Skeletal muscle cell (primary cell): ENCODE data around the gene TMEM123.
A peak's percentile ranks its signal among the peaks of the same experiment; 100 is the strongest.

Source experiments
- DNase-seq: peaks from one replicate; pipeline ENCODE4 v3.0.0-alpha.2; 2010; ENCODE audit warnings: low read depth
- H3K4me3 ChIP-seq: 2 replicates; pipeline ENCODE4 v1.5.1; 2011; ENCODE audit warnings: low read depth, mild to moderate bottlenecking, control low read depth, low read length, moderate library complexity

Gene TMEM123, protein sequence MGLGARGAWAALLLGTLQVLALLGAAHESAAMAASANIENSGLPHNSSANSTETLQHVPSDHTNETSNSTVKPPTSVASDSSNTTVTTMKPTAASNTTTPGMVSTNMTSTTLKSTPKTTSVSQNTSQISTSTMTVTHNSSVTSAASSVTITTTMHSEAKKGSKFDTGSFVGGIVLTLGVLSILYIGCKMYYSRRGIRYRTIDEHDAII

DNA sequence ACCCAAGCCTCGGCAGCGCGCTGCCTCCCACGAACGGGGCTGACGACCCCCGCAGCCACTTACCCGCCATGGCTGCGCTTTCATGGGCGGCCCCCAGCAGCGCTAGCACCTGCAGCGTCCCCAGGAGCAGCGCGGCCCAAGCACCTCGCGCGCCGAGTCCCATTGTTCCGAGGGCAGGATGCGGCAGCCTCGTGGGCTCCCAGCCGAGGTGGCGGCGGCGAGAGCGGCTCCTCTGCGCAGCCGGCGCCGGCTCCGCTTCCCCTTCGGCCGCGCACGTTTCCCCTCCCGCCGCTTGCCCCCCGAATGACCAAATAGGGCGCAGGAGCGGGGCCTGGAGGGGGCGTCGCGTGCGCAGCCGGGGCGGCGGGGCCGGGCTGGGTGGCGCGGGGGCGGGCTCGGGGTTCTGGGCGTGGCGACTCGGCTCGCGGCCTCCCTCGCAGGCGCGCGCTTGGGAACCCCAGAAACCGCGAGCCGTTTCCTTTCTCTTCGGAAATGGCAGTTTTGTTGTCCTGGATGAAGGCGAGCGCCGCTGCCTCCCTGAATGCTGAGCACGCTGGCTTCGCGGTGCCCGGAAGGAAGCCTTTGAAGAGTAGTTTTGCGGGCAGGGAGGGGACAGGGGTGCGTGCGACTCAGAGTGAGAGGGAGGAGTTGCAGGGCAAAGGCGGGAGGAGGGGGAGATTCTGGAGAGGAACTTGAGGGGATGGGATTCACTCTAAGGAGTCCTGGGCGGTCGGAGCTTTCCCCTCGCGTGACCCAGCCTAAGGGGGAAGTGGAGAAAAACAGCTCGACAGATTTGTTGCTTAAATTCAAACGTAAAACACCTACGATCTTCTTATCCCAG is at the start of gene TMEM123:
TMEM123 (minus strand) TSS at position 305 of the 841 bp plus-strand sequence; CDS start at position 163, 142 bp downstream.
- peak; percentile 16 for DNase-seq
- peak within 1 kb of the TSS; percentile 88 for H3K4me3 ChIP-seq

DNA sequence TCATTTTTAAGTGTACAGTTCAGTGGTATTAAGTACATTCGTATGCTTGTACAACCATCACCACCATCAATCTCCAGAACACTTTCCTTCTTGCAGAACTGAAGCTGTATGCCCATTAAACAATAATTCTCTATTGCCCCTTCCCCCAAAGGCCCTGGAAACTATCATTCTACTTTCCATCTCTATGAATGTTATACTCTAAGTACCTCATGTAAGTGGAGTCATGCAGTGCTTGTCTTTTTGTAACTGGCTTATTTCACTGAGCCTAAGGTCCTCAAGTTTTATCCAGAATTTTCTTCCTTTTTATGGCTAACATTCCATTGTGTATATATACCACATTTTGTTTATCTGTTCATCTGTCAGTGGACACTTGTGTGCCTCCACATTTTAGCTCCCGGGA is 48.3 kb upstream of the TMEM123 start:
- H3K4me3 ChIP-seq, result no peak overlapping the region
- DNase-seq, result no peak

DNA sequence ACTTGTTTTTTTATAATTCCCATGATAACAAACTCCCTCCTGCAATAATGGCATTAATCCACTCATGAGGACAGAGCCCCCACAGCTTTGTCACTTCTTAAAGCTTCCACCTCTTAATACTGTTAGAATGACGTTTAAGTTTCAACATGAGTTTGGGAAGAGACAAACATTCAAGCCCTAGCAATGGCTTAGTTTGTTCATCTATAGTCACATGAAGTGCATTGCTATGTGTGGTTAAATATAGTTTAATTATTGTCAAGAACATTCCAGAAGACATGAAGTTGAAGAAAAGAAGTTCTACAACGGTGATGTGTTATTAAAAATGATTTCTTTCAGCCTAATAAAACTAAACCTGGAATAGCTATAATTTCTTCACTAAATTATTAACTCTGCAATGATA is 47.4 kb upstream of the TMEM123 start:
- DNase-seq, result no peak
- no peak overlapping the region for H3K4me3 ChIP-seq

DNA sequence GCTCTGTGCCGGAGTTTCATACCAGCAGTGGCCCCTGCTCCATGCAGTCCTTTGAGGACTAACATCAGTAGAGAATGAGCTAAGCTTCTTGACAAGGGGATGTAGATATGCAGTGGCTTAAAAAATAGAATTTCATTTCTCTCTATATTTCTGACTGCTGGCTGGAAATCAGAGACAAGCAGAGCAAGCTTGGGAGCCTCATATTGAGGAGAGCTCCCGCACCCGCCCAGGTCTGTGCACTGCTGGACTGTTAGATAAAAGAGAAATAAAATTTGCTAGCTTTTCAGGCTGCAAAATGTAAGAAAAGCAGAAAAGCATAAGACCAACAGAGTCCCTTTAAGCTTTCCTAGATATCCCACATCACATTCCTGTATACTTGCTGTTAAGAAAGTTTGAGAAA is 46.6 kb upstream of the TMEM123 start:
- DNase-seq, result no peak
- H3K4me3 ChIP-seq, result no peak overlapping the region

DNA sequence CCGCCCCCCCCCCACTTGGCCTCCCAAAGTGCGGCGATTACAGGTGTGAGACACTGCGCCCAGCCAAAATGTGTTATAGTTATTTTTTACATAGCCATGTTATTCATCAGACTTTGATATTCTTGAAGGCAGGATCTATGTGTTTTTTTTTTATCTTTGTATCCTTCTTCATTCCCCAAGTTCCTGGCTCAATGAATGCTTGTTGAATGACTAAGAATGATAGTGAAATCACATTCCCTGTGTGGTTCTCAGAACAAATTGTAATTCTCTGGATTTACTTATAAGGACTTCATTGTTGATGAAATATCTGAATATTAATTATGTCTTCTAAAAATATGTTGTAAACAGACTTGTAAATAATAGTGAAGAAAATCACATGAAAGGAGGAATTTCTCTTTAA is 44.5 kb upstream of the TMEM123 start:
- no peak for DNase-seq

DNA sequence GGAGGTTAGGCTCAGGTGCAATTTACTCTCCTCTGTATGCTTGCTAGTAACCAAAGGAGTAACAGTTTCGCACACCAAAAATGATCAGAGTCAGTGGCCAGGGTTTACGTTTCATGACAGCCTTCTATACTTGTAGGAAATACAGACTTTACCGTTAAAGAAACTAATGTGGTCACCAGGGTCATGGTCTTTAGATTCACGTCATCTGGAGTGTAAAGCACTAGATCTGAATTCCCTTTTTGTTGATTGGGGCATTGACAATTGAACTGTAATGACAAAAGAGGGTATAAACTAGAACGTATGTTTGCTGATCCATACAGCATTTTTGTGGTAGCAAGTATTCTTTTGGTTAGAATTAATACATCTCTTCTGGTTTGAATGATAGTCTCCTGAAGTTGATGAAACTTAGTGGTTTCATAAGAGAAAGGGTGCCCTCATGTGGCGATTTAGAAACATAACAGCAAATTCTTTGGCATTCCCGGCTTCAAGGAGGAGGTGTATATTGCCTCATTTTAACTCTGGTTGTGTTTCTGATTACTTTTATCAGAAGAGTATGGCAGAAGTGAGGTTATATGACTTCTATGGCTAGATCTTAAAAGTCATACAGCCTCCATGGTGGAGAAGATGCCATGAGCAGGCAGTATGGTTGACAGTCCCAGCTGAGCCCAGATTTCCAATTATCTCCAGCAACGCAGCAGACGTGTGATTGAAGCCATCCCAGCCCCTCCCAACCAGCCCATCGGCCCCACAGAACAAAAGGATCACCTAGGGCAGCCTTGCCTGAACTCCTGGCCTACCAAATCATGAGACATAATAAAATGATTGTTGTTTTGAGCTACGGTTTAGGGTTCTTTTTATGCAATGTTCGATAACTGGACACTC is 42.8 kb upstream of the TMEM123 start:
- peak; percentile 72 for DNase-seq
- no peak overlapping the region for H3K4me3 ChIP-seq

More for the DNA sequence above, 44.5 kb upstream of the TMEM123 start:
- no peak overlapping the region for H3K4me3 ChIP-seq

DNA sequence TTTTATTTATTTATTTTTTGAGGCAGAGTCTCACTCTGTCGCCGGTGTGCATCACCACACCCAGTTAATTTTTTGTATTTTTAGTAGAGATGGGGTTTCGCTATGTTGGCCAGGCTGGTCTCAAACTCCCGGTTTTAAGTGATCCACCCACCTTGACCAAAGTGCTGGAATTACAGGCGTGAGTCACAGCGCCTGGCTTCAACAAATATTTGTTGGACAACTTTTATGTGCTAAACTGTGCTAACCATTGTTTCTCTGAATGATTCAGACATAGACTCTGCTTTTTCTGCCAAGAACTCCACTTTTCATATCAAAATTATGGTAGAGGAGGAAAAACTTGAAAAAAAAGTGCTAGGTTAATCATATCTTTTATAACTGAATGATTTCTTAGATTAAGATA is 41.7 kb upstream of the TMEM123 start:
- peak; percentile 47 for DNase-seq

DNA sequence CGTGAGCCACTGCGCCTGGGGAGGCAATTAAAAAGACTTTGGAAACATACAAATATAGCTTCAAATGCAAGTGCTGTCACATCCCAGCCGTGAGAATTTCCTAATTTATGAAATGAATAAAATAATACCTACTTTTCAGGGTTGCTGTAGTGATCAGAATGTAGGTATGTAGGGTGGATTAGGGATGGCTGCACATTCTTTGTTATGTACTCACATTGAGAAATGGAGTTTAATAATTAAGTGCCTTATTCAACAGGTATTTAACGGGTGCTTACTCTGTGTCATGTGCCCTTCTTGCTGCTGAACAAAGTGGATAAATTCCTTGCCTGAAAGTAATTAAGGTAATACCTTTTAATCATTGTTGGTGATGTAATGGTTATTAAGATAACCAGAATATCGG is 41.0 kb upstream of the TMEM123 start:
- no peak overlapping the region for H3K4me3 ChIP-seq
- DNase-seq, result no peak

More for the DNA sequence above, 41.7 kb upstream of the TMEM123 start:
- H3K4me3 ChIP-seq, result no peak overlapping the region

DNA sequence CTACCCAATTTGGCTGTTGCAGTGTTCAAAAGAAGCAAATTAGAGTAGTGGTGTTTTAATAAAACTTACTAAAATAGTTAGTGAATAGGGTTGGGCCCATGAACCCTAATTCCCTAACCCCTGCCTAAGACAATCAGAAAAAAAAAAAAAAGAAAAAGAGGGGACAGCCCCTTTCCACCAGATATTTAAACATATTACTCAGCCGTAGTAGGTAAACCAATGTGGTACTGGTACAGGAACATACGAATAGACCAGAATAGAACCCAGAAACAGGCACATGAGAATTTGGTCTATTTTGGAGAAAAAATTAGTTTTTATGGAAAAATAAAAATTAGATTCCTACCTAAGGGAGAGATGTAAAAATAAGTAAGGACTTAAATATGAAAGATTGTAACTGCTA is 39.4 kb upstream of the TMEM123 start:
- DNase-seq, result no peak
- no peak overlapping the region for H3K4me3 ChIP-seq

DNA sequence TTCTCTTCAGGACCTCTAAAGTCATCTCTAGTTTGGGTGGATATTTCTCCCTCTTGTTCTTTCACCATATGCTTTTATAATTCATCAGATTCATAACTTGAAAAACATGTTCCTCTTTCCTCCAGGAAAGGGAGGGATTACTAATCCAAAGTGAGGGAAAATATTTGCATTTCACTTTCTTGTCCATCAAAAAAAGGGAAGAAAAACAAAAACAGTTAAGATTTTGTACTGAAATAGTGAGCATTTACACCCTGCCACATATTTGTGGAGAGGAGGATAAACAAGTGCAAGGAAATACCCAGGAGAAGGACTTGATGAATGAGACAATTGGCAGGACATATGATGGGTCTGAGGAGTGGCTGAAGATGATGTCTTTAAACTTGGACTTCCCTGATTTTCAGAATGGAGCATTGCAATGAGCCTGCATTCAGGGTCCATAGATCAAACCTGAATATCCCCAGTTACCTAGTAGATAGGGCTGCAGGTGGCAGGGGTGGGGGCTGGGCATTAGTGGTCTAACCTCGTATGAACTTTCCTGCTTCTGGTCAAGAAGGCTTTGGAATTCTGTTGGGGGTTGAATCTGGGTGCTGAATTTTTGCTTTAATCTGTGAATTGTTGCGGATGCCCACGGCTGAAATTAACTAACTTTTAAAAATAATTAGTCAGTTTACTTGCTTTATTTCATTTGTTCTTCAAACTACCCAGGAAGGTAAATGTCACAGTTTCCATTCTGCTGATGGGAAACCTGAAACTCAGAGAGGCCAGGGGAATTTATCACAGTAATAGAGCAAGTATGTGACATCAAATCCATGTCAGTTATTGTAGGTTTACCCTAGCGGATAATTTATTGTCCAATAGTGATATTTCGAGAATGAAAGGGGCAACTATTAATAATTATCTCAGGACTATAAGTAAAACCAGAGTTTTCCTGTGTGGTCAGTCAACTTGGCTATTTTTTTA is 36.9 kb upstream of the TMEM123 start:
- no peak overlapping the region for H3K4me3 ChIP-seq
- DNase-seq, result no peak

DNA sequence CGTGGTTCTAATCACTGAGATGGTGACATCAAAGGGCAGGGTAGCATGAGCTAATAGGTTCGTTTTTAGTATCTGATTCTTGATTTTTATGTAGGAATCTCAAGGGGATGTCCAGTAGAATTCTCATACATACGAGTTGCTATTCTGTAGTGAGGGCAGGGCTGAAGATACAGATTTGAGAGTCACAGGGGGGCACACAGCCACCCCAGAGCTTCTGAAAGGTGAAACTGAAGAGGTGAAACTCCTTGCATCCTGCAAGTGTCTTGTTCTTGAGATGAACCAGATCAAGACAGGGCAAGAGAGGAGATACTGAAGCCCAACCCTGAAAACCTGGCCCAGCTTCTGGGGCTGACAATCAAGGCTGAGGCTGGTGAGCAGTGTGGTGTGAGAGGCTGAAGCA is 35.6 kb upstream of the TMEM123 start:
- no peak for DNase-seq
- H3K4me3 ChIP-seq, result no peak overlapping the region

DNA sequence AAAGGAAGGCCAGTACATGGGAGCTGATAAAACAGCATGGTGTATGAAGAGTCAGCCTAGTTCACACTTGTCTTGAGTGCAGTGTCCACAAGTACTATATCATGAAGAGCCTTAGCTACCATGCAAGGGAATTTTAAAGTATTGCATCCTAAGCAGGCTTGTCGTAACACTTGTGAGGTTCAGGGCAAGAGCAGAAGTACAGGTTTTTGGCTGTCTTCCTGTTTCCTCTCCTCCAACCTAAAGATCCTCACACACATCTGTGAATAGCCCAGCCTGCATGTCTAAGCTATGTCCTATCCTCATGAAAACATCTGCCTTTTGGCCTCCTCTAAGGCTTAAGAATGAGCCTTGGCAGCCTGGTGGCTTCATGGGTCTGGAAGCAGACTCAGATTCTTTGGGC is 34.6 kb upstream of the TMEM123 start:
- DNase-seq, result no peak
- H3K4me3 ChIP-seq, result no peak overlapping the region

DNA sequence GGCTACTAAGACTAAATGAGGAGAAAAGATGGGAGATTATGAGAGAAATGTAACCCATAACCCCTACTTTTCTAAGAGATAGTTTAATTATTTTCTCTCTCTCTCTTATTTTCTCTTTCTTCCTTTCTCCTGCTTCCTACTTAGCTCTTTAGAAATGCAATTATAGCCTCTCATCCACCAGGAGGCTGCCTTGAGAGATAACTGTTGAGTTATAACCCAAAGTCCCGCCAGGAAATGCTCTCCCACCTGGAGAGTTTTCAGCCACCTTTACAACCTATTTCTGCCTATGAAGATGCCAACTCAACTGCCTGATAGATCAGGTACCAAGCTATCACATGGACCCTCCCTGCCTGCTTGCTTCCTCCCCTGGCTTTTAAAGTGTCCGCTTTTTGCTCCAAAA is 34.0 kb upstream of the TMEM123 start:
- no peak overlapping the region for H3K4me3 ChIP-seq
- no peak for DNase-seq

DNA sequence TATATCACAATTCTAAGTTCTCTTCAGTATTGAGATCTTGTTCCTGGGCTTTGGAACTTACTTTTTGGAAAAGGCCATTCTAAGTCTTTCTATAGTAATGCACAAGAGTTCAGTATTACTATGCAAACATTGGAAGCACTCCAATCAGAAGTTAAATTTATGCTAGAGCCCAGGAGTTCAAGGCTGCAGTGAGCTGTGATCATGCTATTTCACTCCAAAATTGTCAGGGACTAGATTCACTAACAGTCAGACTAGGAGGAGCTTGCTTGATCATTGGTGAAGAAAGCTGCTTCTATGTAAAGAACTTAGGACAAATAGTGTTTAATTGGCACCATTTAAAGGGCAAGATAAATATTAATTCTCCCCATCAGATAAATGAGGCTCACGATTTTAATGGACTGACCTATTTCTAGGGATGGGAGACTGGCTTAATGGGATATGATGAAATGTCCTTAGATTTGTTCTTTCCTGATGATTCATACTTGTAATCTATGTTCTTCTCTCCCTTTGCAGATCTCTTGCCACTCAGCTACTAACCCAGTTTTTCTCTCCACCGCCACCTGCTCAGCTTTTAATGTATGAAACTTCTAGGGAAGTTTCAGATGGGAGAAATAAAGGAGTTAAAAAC is 32.6 kb upstream of the TMEM123 start:
- no peak for DNase-seq
- no peak overlapping the region for H3K4me3 ChIP-seq

DNA sequence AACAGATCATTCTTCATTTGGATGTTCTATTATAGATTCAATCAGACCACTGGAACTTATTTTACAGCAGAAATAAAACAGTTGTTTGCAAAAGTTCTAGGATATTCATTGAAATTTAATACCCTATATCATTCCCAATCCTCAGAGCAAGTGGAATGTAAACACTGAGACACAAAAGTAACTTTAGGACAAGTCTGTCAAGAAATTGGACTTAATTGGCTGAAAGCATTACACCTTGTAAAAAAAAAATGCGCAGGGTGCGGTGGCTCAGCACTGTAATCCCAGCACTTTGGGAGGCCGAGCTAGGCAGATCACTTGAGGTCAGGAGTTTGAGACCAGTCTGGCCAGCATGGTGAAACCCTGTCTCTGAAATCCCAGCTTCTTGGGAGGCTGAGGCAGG is 29.9 kb upstream of the TMEM123 start:
- H3K4me3 ChIP-seq, result no peak overlapping the region
- DNase-seq, result no peak

DNA sequence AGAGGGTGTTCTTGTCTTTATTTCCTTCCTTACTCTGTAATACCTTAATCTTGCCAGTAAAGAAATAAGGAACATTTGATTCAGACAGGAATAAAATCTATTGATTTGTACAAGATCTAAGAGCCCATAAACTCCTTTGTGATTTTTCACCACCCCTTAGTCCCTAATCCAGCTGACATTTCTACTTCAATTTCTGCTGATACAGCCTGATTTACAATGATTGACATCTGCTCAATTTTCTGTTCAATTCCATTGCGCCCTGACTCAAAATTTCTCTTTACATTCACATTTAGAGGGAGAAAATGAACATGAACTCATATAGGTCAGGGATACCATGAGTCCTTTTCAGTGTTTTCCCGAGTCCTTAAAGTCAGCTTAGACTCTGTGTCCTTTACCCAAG is 27.2 kb upstream of the TMEM123 start:
- no peak overlapping the region for H3K4me3 ChIP-seq
- DNase-seq, result no peak

DNA sequence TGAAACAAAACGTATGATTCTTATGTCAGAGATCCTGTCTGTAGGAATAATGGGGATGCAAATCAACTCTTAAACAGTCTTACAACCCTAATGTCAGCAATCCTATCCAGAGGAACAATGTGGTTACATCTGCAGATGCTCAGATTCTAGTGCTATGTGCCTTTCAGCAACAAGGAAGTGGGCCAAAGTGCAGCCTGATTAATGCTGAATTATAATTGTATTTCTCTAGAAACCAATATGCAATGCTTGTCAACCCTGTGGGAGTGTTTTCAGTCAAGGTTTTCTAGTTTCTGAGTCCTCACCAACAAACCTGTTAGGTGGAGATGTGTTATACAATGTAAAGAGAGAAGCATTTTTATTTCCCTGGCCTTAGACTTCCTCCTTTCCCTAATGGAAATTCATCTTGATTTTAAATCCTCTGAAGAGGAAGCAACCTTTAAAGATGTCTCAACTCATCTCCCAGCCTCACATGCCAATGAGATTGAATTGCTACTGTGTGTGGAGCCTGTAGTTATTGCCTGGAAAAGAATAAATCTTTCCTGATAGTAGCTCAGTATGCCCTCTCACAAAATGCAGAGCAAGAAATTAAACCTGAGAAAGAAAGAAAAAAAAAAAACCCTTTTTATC is 26.2 kb upstream of the TMEM123 start:
- no peak overlapping the region for H3K4me3 ChIP-seq
- no peak for DNase-seq

DNA sequence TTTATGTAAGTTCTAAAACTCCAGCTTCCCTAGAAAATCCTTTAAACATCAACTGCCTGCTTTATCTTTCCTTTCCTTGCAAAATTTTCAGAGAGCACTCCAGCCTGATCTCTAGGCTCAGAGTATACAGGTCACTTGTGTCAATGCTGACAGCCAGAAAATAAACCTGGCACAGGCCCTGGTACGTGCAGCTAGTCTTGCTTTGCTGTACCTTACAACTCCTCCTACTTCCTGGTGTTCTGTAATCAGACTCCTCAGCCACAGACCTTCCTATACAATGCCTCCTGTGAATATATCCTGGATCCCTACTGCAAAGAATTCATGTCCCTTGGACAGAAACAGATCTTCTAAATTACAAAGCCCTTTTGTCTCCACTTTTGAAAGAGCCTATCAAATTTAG is 24.2 kb upstream of the TMEM123 start:
- H3K4me3 ChIP-seq, result no peak overlapping the region
- no peak for DNase-seq
